ENCODE data around the gene CFAP74.
A peak's percentile ranks its signal among the peaks of the same experiment; 100 is the strongest.

GRCh38 chr1:1954831-1955441 lies 48.6 kb downstream of the CFAP74 start:
- no peak for TF ChIP-seq EZH2phosphoT487 (IDR thresholded peaks at IDR 0.05; ENCODE audit: borderline replicate concordance, low read length)
- 0 out of 2 replicates have a peak, but pooled peaks have one; percentile 25 for TF ChIP-seq CTCF (conservative IDR thresholded peaks at IDR 0.05; ENCODE audit: low read depth, low read length)

Measured in PC-3 (cell line).